Mesenchymal stem cell (in vitro differentiated cells and primary cell): Measurements from ENCODE around the gene RASD1.
"Not testable (repeated sequence)": the region's sequence is repeated elsewhere in the genome, so short reads cannot be mapped to it uniquely, and the experiment has no call there.

ENCODE experiments used
- DNase-seq: peaks from one replicate; pipeline ENCODE4 v3.0.0-alpha.2; 2013
- H2AFZ ChIP-seq: one replicate; pipeline ENCODE4 v1.6.1; 2013; ENCODE audit warnings: low read depth, mild to moderate bottlenecking, control low read depth, inconsistent platforms, low read length, moderate library complexity
- H2AK5ac ChIP-seq: 2 replicates; pipeline ENCODE4 v1.6.1; 2013; ENCODE audit warnings: low read length, moderate library complexity, mild to moderate bottlenecking, inconsistent platforms; ENCODE audit not compliant: severe bottlenecking
- H2BK120ac ChIP-seq: one replicate; pipeline ENCODE4 v1.6.1; 2013; ENCODE audit warnings: low read depth, mild to moderate bottlenecking, inconsistent platforms, low read length, moderate library complexity
- H2BK12ac ChIP-seq, 2 experiments: one replicate each; pipeline ENCODE4 v1.6.1; 2013; ENCODE audit warnings: inconsistent platforms in 2 of 2, low read length in 2 of 2, mild to moderate bottlenecking in 2 of 2, moderate library complexity in 2 of 2, control low read depth in 1 of 2
- H2BK15ac ChIP-seq: one replicate; pipeline ENCODE4 v1.6.1; 2013; ENCODE audit warnings: mild to moderate bottlenecking, low read depth, inconsistent platforms; ENCODE audit not compliant: poor library complexity, severe bottlenecking
- H2BK5ac ChIP-seq: 2 replicates; pipeline ENCODE4 v1.6.1; 2013; ENCODE audit warnings: low read depth, mild to moderate bottlenecking, low read length, control low read depth, inconsistent platforms; ENCODE audit not compliant: poor library complexity, severe bottlenecking
- H3K14ac ChIP-seq, 2 experiments: one replicate each; pipeline ENCODE4 v1.6.1; 2013; ENCODE audit warnings: inconsistent platforms in 2 of 2, low read length in 2 of 2, control low read depth in 1 of 2, mild to moderate bottlenecking in 1 of 2, moderate library complexity in 1 of 2
- H3K18ac ChIP-seq, 2 experiments: one replicate each; pipeline ENCODE4 v1.6.1; 2013; ENCODE audit warnings: inconsistent platforms in 2 of 2, low read length in 2 of 2, control low read depth in 1 of 2, low read depth in 1 of 2, mild to moderate bottlenecking in 1 of 2
- H3K23ac ChIP-seq, 2 experiments: one replicate each; pipeline ENCODE4 v1.6.1; 2013; ENCODE audit warnings: inconsistent platforms in 2 of 2, low read length in 2 of 2, mild to moderate bottlenecking in 2 of 2, moderate library complexity in 2 of 2, control low read depth in 1 of 2
- H3K27ac ChIP-seq: 2 replicates; pipeline ENCODE4 v1.5.1; 2013; ENCODE audit warnings: mild to moderate bottlenecking, moderate library complexity, low read length, control low read depth, inconsistent platforms; ENCODE audit not compliant: poor library complexity, severe bottlenecking
- H3K27me3 ChIP-seq, 2 experiments: 2 replicates each; pipeline versions ENCODE4 v1.6.1 to v1.7.0; 2013; ENCODE audit warnings: low read length in 2 of 2, mild to moderate bottlenecking in 2 of 2, moderate library complexity in 2 of 2, control low read depth in 1 of 2, inconsistent platforms in 1 of 2; ENCODE audit not compliant: control insufficient read depth in 1 of 2, insufficient read depth in 1 of 2
- H3K36me3 ChIP-seq, 2 experiments: 2 replicates each; pipeline versions ENCODE4 v1.6.1 to v1.7.0; 2013; ENCODE audit warnings: low read length in 2 of 2, control low read depth in 1 of 2, inconsistent platforms in 1 of 2, low read depth in 1 of 2, mild to moderate bottlenecking in 1 of 2; ENCODE audit not compliant: insufficient read depth in 2 of 2, control insufficient read depth in 1 of 2
- H3K4ac ChIP-seq, 2 experiments: one replicate each; pipeline ENCODE4 v1.6.1; 2013; ENCODE audit warnings: inconsistent platforms in 2 of 2, low read length in 2 of 2, mild to moderate bottlenecking in 2 of 2, moderate library complexity in 2 of 2, control low read depth in 1 of 2, low read depth in 1 of 2
- H3K4me1 ChIP-seq: 2 replicates; pipeline ENCODE4 v1.6.1; 2013; ENCODE audit warnings: low read depth, low read length, control low read depth; ENCODE audit not compliant: control insufficient read depth, insufficient read depth
- H3K4me2 ChIP-seq: 2 replicates; pipeline ENCODE4 v1.6.1; 2013; ENCODE audit warnings: low read length, mild to moderate bottlenecking, inconsistent platforms; ENCODE audit not compliant: poor library complexity, severe bottlenecking
- H3K4me3 ChIP-seq, 2 experiments: 2 replicates each; pipeline versions ENCODE4 v1.5.1 to v1.7.0; 2013; ENCODE audit warnings: low read length in 2 of 2, mild to moderate bottlenecking in 2 of 2, control low read depth in 1 of 2, low read depth in 1 of 2; ENCODE audit not compliant: insufficient read depth in 1 of 2
- H3K79me1 ChIP-seq: replicated peaks from 2 replicates; pipeline ENCODE4 v1.6.1; 2013; ENCODE audit warnings: mild to moderate bottlenecking, control low read depth, low read length, inconsistent platforms; ENCODE audit not compliant: poor library complexity, severe bottlenecking
- H3K9ac ChIP-seq: 2 replicates; pipeline ENCODE4 v1.7.0; 2013; ENCODE audit warnings: mild to moderate bottlenecking, low read length, moderate library complexity
- H3K9me3 ChIP-seq: 2 replicates; pipeline ENCODE4 v1.7.0; 2013; ENCODE audit warnings: mild to moderate bottlenecking, low read length; ENCODE audit not compliant: control insufficient read depth
- H4K8ac ChIP-seq: one replicate; pipeline ENCODE4 v1.6.1; 2013; ENCODE audit warnings: inconsistent platforms, mild to moderate bottlenecking, low read length, moderate library complexity
- H4K91ac ChIP-seq: one replicate; pipeline ENCODE4 v1.6.1; 2013; ENCODE audit warnings: mild to moderate bottlenecking, low read length, inconsistent platforms
- WGBS: methylation state at CpG from one replicate; pipeline ENCODE4 v1.1.7; 2013; ENCODE audit warnings: mixed read lengths; 5-methylcytosine and 5-hydroxymethylcytosine counted together

RASD1 gene

GRCh38 chr17:17467720-17468119 is 28.5 kb downstream of the RASD1 start:
- no peak overlapping the region for H4K8ac ChIP-seq
- no peak overlapping the region for H2AFZ ChIP-seq
- H2AK5ac ChIP-seq: no peak overlapping the region
- no peaks in the 10 kb centered on the region for H3K9me3 ChIP-seq
- H3K4me3 ChIP-seq: peak overlapping the region in 1 of 2 experiments; percentile 17
- no peak overlapping the region for H2BK15ac ChIP-seq
- no peak overlapping the region for H3K18ac ChIP-seq
- H4K91ac ChIP-seq: no peak overlapping the region
- no peak overlapping the region for H3K23ac ChIP-seq
- H2BK5ac ChIP-seq: no peak overlapping the region
- no peaks in the 10 kb centered on the region for H3K79me1 ChIP-seq
- no peaks in the 10 kb centered on the region for H3K36me3 ChIP-seq
- no peak for DNase-seq
- 54% methylated on average over 5 of the region's 5 CpGs for WGBS
- no peak overlapping the region for H2BK12ac ChIP-seq
- no peak overlapping the region for H3K27ac ChIP-seq
- peaks cover 49 to 58% of the 10 kb centered on the region in 2 experiments for H3K27me3 ChIP-seq
- no peak overlapping the region for H3K4me2 ChIP-seq
- no peak overlapping the region for H3K9ac ChIP-seq
- no peaks in the 10 kb centered on the region for H3K4me1 ChIP-seq
- no peak overlapping the region for H2BK120ac ChIP-seq
- no peak overlapping the region for H3K14ac ChIP-seq
- H3K4ac ChIP-seq: no peak overlapping the region

- DNase-seq: no peak
- no peak overlapping the region for H3K4ac ChIP-seq
- H2AFZ ChIP-seq: no peak overlapping the region
- peaks cover 2% of the 10 kb centered on the region for H3K4me1 ChIP-seq
- H3K23ac ChIP-seq: peak overlapping the region in 1 of 2 experiments; percentile 74
- H3K79me1 ChIP-seq: no peaks in the 10 kb centered on the region
- H3K4me3 ChIP-seq: no peak overlapping the region
- H3K9me3 ChIP-seq: no peaks in the 10 kb centered on the region
- no peak overlapping the region for H2BK15ac ChIP-seq
- H3K27me3 ChIP-seq: peaks cover 46 to 60% of the 10 kb centered on the region in 2 experiments
- no peak overlapping the region for H2BK5ac ChIP-seq
- no peak overlapping the region for H3K4me2 ChIP-seq
- no peak overlapping the region for H2BK120ac ChIP-seq
- no peak overlapping the region for H4K91ac ChIP-seq
- no peak overlapping the region for H2AK5ac ChIP-seq
- no peaks in the 10 kb centered on the region for H3K36me3 ChIP-seq
- H2BK12ac ChIP-seq: no peak overlapping the region
- no peak overlapping the region for H3K18ac ChIP-seq
- no peak overlapping the region for H3K9ac ChIP-seq
- H3K14ac ChIP-seq: no peak overlapping the region
- WGBS: 77% methylated on average over 5 of the region's 5 CpGs
- H4K8ac ChIP-seq: no peak overlapping the region
- no peak overlapping the region for H3K27ac ChIP-seq
Measured at GRCh38 chr17:17467016-17467415, 29.2 kb downstream of the RASD1 start.

- Histone ChIP-seq H3K23ac (no peak overlapping the region), H3K79me1 (no peaks in the 10 kb centered on the region), H4K91ac (no peak overlapping the region), H3K27ac (no peak overlapping the region), H3K36me3 (no peaks in the 10 kb centered on the region), H3K14ac (no peak overlapping the region), H3K4ac (no peak overlapping the region), H2BK5ac (no peak overlapping the region), H3K4me3 (no peak overlapping the region), H2BK120ac (no peak overlapping the region), H3K9ac (no peak overlapping the region), H3K4me2 (no peak overlapping the region), H3K9me3 (no peaks in the 10 kb centered on the region), H3K27me3 (peaks cover 48 to 63% of the 10 kb centered on the region in 2 experiments), H3K18ac (no peak overlapping the region), H2BK15ac (no peak overlapping the region), H2AK5ac (no peak overlapping the region), H3K4me1 (peaks cover 2% of the 10 kb centered on the region), H2BK12ac (no peak overlapping the region), H2AFZ (no peak overlapping the region), H4K8ac (no peak overlapping the region)
- WGBS: 30% methylated on average over 3 of the region's 5 CpGs
- DNase-seq: no peak
Measured at GRCh38 chr17:17466511-17466910, 29.7 kb downstream of the RASD1 start.

GRCh38 chr17:17465878-17466277 is 30.3 kb downstream of the RASD1 start:
- H3K36me3 ChIP-seq, H4K8ac ChIP-seq, H3K4me3 ChIP-seq, H2AFZ ChIP-seq, H3K23ac ChIP-seq, H2BK5ac ChIP-seq, H4K91ac ChIP-seq, H3K27ac ChIP-seq, H2BK120ac ChIP-seq, H3K4me2 ChIP-seq, H2AK5ac ChIP-seq, DNase-seq, H2BK15ac ChIP-seq, H2BK12ac ChIP-seq, H3K9me3 ChIP-seq, H3K4ac ChIP-seq, H3K79me1 ChIP-seq, H3K14ac ChIP-seq, H3K18ac ChIP-seq, H3K9ac ChIP-seq, H3K4me1 ChIP-seq: not testable (repeated sequence)
- WGBS: no CpG with 5 or more reads among the region's 1 CpG
- peaks cover 44 to 58% of the 10 kb centered on the region in 2 experiments for H3K27me3 ChIP-seq
